Stimulated activated CD4-positive, alpha-beta T cell treated with anti-CD3 and anti-CD28 coated beads, TNF-alpha, amount 100 ng/mL, for 24 hours (primary cell): ENCODE data around the gene CLDN2.
"Not testable (repeated sequence)": the region's sequence is repeated elsewhere in the genome, so short reads cannot be mapped to it uniquely, and the experiment has no call there.

ENCODE experiments used
- DNase-seq, 3 experiments: peaks; one replicate each; pipeline ENCODE4 v3.0.0-alpha.2; 2020; ENCODE audit warnings: low read depth in 3 of 3

CLDN2 gene

GRCh38 chrX:106959901-106960300, 39.7 kb downstream of the CLDN2 start:
- DNase-seq: no peak

DNA sequence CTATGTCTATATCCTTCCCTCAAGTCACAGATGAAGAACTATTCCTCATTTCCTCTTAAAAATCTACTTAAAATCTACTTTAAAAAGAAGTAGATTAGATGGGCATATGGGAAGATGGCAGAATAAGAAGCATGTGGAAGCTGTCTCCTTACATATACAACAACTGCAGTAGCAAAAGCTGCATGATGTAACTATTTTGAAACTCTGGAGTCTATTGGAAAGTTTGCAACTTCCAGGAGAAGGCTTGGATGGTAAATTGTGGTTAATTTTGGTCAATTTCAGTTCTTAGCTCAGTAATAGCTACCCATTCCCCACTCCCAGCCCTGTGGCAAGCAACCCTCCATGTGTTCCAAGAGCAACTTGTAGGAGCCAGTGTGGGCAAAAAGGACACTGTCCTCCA, 42.9 kb downstream of the CLDN2 start:
- DNase-seq: no peak

- DNase-seq: no peak
These were observed 44.1 kb downstream of the CLDN2 start for GRCh38 chrX:106964290-106964689.

DNA sequence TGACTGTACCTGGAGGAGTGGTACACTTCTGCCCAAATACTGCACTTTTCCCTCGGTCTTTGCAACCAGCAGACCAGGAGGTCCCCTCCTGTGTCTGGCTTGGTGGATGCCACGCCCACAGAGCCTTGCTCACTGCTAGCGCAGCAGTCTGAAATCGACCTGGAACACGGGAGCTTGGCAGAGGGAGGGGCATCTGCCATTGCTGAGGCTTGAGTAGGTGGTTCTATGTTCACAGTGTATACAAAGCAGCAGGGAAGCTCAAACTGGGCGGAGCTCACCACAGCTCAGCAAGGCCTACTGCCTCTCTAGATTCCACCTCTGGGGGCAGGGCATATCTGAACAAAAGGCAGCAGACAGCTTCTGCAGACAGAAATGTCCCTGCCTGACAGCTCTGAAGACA, 46.3 kb downstream of the CLDN2 start:
- not testable (repeated sequence) for DNase-seq

GRCh38 chrX:106972896-106973295, 52.7 kb downstream of the CLDN2 start:
- DNase-seq: no peak

- no peak for DNase-seq
These were observed 53.4 kb downstream of the CLDN2 start for GRCh38 chrX:106973433-106974149.

- DNase-seq: no peak
These were observed 56.2 kb downstream of the CLDN2 start for GRCh38 chrX:106976416-106976815.
